Aorta (tissue), 5 donors: ENCODE results near the gene SCAMP4. TPM values are rescaled to one million over a fixed set of nuclear protein-coding genes. Genes with fewer than 3 reads are reported as not detected.
"Not testable (repeated sequence)": the region's sequence is repeated elsewhere in the genome, so short reads cannot be mapped to it uniquely, and the experiment has no call there.

Experiments
- ATAC-seq: fragments of 200-7000 bp; cut with Tn5 transposase; one replicate; pipeline ENCODE4 v1.9.1; 2022; ENCODE audit warnings: moderate library complexity; ENCODE audit not compliant: low FRiP score
- DNase-seq, 2 donors: peaks; one replicate each; pipeline ENCODE4 v3.0.0-alpha.2; 2020
- H3K27ac ChIP-seq, 2 donors: one replicate each; pipeline ENCODE4 v1.5.1; 2013; ENCODE audit warnings: low read length in 2 of 2, mild to moderate bottlenecking in 2 of 2, moderate library complexity in 2 of 2, control low read depth in 1 of 2, inconsistent platforms in 1 of 2, low read depth in 1 of 2
- H3K27me3 ChIP-seq, 2 donors: one replicate each; pipeline ENCODE4 v1.6.1; 2013; ENCODE audit warnings: control low read depth in 1 of 2, low read length in 1 of 2, mild to moderate bottlenecking in 1 of 2, moderate library complexity in 1 of 2; ENCODE audit not compliant: insufficient read depth in 2 of 2, control insufficient read depth in 1 of 2
- H3K36me3 ChIP-seq, 2 donors: one replicate each; pipeline ENCODE4 v1.6.1; 2013; ENCODE audit warnings: control low read depth in 1 of 2, low read length in 1 of 2, mild to moderate bottlenecking in 1 of 2; ENCODE audit not compliant: insufficient read depth in 2 of 2, control insufficient read depth in 1 of 2
- H3K4me1 ChIP-seq, 2 donors: one replicate each; pipeline ENCODE4 v1.6.1; 2013; ENCODE audit warnings: low read length in 2 of 2, control low read depth in 1 of 2, mild to moderate bottlenecking in 1 of 2, moderate library complexity in 1 of 2; ENCODE audit not compliant: insufficient read depth in 2 of 2, control insufficient read depth in 1 of 2
- H3K4me3 ChIP-seq, 2 donors: one replicate each; pipeline ENCODE4 v1.5.1; 2013; ENCODE audit warnings: low read length in 2 of 2, control low read depth in 1 of 2, mild to moderate bottlenecking in 1 of 2
- H3K9me3 ChIP-seq: one replicate; pipeline ENCODE4 v1.6.1; 2013; ENCODE audit warnings: mild to moderate bottlenecking, low read length; ENCODE audit not compliant: control insufficient read depth
- WGBS, 2 donors: extraction: QIAGEN DNeasy Blood & Tissue Kit; methylation state at CpG; one replicate each; pipeline ENCODE4 v1.1.7; 2013; 5-methylcytosine and 5-hydroxymethylcytosine counted together
- intact Hi-C, 2 donors: fragments of 100-400 bp; cut with DNase I; formaldehyde crosslinking; loops; one replicate each; pipeline versions ENCODE4 v1.14.2 to v1.15.0; 2022
- polyA plus RNA-seq, 2 donors: library from polyadenylated mRNA; stranded (reverse); fragments of 200-250 nt; gene quantifications; one replicate each; pipeline ENCODE4 v1.2.3, GENCODE V29; 2013
- total RNA-seq, 2 donors: library from RNA; stranded (reverse); fragmentation: NEBNext Ultra II Directional; extraction: Animal tissue kit (Norgen Biotek cat#: 25700); gene quantifications; one replicate each; pipeline ENCODE4 v1.2.1, GENCODE V29; 2021
- donor health status: healthy with polysubstance abuse.
- donor health status: Bipolar disorder and iron deficiency.
- donor health status: DM: no; HTN: no; CAD: no.
- donor health status: DM: no; HTN: no; CAD: no.
- donor health status: DM: yes; HTN: yes; CAD: no.

SCAMP4 gene
- total and polyA plus RNA-seq, 4 donors: 10.1 to 49.6 (median 29.0) TPM

DNA sequence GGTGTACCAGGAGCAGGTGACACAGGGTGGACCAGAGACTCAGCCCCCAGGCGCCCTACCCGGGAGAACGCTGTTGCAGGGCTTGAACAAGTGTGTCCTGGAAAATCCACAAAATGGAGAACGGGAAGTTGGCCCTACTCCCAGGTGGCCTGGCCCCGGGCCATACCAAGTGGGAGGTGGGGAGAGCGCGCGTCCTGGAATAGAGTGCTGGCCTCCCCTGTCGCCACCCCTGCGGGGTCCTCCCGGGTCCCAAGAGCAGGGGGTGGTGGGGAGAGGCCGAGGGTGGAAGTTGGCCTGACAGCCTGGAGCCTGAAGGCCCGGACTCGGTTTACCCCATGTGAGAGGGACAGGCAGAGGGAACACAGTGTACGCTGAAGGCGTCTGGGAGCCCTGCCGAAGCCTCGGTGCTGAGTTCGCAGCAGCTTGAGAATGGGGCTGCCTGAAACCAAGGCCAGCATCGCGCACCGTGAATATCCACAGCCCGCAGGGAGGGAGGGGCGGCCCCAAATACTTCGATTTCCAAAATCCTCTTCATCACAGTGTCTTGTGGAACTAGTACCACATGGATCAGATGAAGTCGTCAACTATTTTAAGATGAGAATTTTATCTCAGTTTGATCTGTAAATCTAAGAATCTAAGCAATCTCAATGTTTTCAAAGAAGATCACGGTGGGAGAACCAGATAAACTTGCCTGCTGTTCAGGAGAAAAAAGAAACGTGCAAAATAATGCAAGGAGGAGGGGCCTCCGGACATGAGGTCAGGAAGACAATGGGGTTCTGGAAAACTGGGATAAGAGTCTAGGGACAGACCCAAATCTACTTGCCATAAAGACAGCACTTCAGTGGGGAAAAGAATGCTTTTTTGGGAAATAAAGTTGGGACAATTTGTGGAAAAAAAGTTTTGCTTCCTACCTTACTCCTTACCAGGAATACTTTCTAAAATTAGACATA lies 31.4 kb upstream of the SCAMP4 start:
- Histone ChIP-seq H3K27ac (peak overlapping the region in 1 of 2 donors; percentile 11), H3K4me3 (no peak overlapping the region), H3K9me3 (no peaks in the 10 kb centered on the region), H3K36me3 (no peaks in the 10 kb centered on the region), H3K4me1 (no peaks in the 10 kb centered on the region), H3K27me3 (no peaks in the 10 kb centered on the region)
- no peak for ATAC-seq
- WGBS, 2 donors: 38 to 52% methylated on average over 28 to 29 of the region's 29 CpGs
- intact Hi-C loops: no loop called here
- no peak for DNase-seq

DNA sequence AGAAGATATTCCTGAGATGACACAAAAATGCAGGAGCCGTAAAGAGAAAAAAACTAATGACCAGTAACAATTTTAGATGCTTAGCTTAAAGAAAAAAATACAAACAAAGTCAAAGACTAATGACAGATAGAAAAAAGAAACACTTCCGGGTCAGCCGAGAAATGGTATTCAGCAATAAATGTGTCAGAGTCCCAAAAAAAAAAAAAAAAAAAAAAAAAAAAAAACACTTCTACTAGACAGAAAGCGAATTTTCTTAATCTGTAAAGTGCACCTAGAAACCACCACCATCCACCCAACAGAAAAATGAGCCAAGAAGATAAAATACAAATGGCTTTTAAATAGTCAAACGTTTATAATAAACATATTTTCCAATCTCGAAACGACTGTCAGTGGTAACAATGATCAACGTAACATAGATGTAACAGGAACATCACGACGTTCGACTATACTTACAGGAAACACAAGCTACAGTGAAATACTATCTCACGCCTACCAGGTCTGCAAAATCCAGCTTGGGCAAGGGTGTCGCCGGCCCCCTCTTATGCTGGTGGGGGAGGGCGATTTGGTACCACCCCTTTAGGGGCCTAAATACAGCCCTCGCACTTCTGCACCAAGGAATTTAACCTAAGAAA lies 30.5 kb upstream of the SCAMP4 start:
- peak overlapping the region in 1 of 2 donors; percentile 29 for H3K27ac ChIP-seq
- WGBS, 2 donors: 9 to 14% methylated on average over 16 of the region's 16 CpGs
- H3K4me3 ChIP-seq: peak overlapping the region in 1 of 2 donors; percentile 93
- intact Hi-C loops: no loop called here
- H3K27me3 ChIP-seq: no peaks in the 10 kb centered on the region
- H3K9me3 ChIP-seq: no peaks in the 10 kb centered on the region
- no peaks in the 10 kb centered on the region for H3K36me3 ChIP-seq
- ATAC-seq: no peak
- no peaks in the 10 kb centered on the region for H3K4me1 ChIP-seq
- no peak for DNase-seq

- H3K4me1 ChIP-seq, ATAC-seq, DNase-seq, H3K36me3 ChIP-seq, H3K9me3 ChIP-seq, intact Hi-C loops, H3K27me3 ChIP-seq: not testable (repeated sequence)
- peak overlapping the region in 1 of 2 donors; percentile 87 for H3K27ac ChIP-seq
- H3K4me3 ChIP-seq: peak overlapping the region; percentile 75 to 93
- WGBS, 2 donors: 3% methylated on average over 11 of the region's 11 CpGs
Measured at GRCh38 chr19:1875265-1875645, 29.9 kb upstream of the SCAMP4 start.

GRCh38 chr19:1875646-1876495 lies 29.3 kb upstream of the SCAMP4 start:
- Histone ChIP-seq H3K9me3 (no peaks in the 10 kb centered on the region), H3K4me1 (no peaks in the 10 kb centered on the region), H3K27me3 (no peaks in the 10 kb centered on the region), H3K4me3 (peak overlapping the region; percentile 75 to 93), H3K27ac (peak overlapping the region in 1 of 2 donors; percentile 87), H3K36me3 (no peaks in the 10 kb centered on the region)
- intact Hi-C loops: no loop called here
- ATAC-seq (peak; percentile 96), DNase-seq (peak; percentile 96 to 97)
- 0 to 1% methylated on average over 78 to 87 of the region's 87 CpGs for WGBS, 2 donors

DNA sequence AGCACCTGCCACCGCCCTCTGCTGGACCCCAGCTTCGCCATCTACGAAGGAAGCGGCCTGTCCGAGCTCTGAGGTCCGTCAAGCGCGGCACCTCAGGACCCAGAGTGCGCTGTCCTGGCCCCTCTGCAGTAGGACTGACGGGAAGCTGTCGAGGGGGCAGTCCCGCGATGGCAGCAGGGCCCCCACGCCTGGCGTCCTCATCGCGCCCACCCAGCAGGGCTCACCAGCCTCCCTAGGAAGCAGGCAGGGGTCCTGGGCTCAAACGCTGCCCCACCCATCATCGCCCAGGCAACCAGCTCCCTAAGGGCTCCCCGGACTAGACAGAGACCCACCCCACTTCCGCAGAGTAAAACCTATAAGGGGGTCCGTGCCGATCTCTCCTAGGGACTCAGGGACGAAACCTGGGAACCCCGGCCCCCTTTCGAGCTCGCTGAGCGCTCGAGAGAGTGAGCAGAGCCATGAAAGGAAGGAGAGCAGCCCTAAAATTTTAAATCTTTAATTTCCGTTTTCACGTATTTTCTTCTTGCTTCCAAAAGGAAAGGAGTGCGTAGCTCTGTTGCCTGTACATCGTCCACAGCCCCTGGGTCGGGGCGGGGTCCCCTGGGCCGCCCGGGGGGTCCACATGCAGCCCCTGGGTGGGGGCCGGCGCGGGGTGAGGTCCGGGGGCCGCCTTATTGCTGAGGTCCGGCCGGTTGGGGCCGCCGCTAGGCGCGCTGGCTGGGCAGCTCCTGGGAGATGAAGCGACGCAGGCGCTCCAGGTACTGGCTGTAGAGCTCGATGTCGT lies 28.5 kb upstream of the SCAMP4 start:
- peak; percentile 26 for ATAC-seq
- H3K36me3 ChIP-seq, H3K9me3 ChIP-seq, DNase-seq, H3K4me1 ChIP-seq, H3K27me3 ChIP-seq, intact Hi-C loops: not testable (repeated sequence)
- H3K4me3 ChIP-seq: peak overlapping the region in 1 of 2 donors; percentile 93
- WGBS, 2 donors: 38 to 41% methylated on average over 45 to 47 of the region's 53 CpGs
- H3K27ac ChIP-seq: peak overlapping the region in 1 of 2 donors; percentile 37

DNA sequence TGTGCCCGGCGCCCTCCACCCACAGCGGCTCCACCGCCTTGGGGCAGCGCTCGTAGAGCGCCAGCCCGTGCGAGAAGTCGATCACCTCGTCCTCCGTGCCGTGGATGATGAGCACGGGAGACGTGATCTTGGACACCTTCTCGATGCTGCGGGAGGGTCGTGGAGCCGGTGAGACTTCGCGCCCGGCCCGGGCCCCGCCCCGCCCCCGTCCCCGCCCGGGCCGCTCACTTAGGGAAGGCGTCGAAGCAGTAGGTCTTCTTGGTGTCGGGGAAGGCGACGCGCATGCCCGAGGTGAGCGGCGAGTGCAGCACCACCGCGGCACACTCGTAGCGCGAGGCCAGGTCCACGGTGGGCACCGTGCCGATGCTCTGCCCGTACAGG lies 27.9 kb upstream of the SCAMP4 start:
- DNase-seq, H3K27ac ChIP-seq, H3K4me1 ChIP-seq, ATAC-seq, H3K4me3 ChIP-seq, H3K27me3 ChIP-seq, H3K9me3 ChIP-seq, H3K36me3 ChIP-seq, intact Hi-C loops: not testable (repeated sequence)
- 68 to 69% methylated on average over 37 to 41 of the region's 47 CpGs for WGBS, 2 donors

DNA sequence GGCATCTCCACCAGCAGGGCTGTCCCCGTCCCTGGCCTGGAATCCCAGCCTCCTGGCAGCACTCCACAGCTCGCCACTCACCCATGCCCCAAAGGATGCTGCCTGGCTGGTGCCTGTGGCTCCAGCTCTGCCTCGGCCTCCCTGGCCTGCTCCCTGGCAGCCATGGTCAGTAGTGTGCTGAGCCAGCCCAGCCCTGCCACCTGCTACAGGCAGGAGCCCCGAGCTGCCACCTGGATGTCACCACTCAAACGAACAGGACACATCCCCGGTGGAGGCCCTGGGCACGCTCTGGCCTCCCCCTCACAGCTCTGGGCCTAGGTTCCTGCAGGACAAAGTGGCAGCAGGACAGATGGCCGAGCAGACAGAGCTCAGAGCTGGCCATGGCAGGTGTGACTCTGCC lies 26.6 kb upstream of the SCAMP4 start:
- H3K4me3 ChIP-seq, H3K27me3 ChIP-seq, H3K27ac ChIP-seq, H3K36me3 ChIP-seq, ATAC-seq, DNase-seq, H3K9me3 ChIP-seq, intact Hi-C loops, H3K4me1 ChIP-seq: not testable (repeated sequence)
- 61% methylated on average over 7 to 8 of the region's 8 CpGs for WGBS, 2 donors

DNA sequence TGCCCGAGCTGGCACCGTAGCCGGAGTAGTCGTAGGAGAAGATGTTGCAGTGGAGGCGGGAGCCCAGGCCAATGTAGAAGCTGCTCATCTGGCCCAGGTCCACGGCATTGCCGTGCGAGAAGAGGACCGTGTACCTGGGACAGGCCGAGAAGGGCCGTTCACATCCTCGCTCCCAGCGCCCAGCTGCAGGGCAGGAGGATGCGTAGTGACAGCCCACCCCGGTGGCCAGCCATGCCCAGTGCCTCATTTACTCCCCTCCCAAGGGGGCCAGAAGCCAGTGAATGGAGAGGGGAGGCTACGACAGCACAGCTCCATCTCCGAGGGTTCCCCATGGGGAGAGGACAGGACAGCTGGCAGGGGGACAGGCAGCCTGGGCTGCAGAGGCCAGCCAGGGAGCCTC lies 25.2 kb upstream of the SCAMP4 start:
- ATAC-seq, H3K4me1 ChIP-seq, H3K36me3 ChIP-seq, H3K27ac ChIP-seq, DNase-seq, H3K4me3 ChIP-seq, intact Hi-C loops, H3K9me3 ChIP-seq, H3K27me3 ChIP-seq: not testable (repeated sequence)
- WGBS, 2 donors: 85 to 87% methylated on average over 12 to 17 of the region's 17 CpGs
